Peyer's patch (tissue), 4 donors: ENCODE measurements around the gene LIPA. TPM values are rescaled to one million over a fixed set of nuclear protein-coding genes. Genes with fewer than 3 reads are reported as not detected.

Source experiments
- DNase-seq, 3 donors: peaks; one replicate each; pipeline ENCODE4 v3.0.0-alpha.2; 2017 to 2019
- H3K27ac ChIP-seq, 4 donors: fragments of 200-600 bp; sonication (generic); one replicate each; pipeline ENCODE4 v1.5.1; 2016 to 2019
- H3K27me3 ChIP-seq, 2 donors: fragments of 200-600 bp; sonication (generic); one replicate each; pipeline ENCODE4 v1.5.1; 2019
- H3K36me3 ChIP-seq, 3 donors: fragments of 200-600 bp; sonication (generic); one replicate each; pipeline ENCODE4 v1.5.1; 2016 to 2019
- H3K4me1 ChIP-seq, 4 donors: fragments of 200-600 bp; sonication (generic); one replicate each; pipeline ENCODE4 v1.5.1; 2016 to 2019
- H3K4me3 ChIP-seq, 4 donors: fragments of 200-600 bp; sonication (generic); 1 replicate in 3 of 4; 2 replicates in 1 of 4; pipeline ENCODE4 v1.5.1; 2016 to 2019; ENCODE audit warnings: mild to moderate bottlenecking in 1 of 4
- H3K9me3 ChIP-seq, 4 donors: fragments of 200-600 bp; sonication (generic); one replicate each; pipeline ENCODE4 v1.5.1; 2016 to 2019; ENCODE audit warnings: mild to moderate bottlenecking in 1 of 4
- POLR2A ChIP-seq, 2 donors: fragments of 450-650 bp; IDR thresholded peaks; one replicate each; pipeline ENCODE4 v1.5.1; 2017; ENCODE audit warnings: antibody characterized with exemption in 2 of 2, mild to moderate bottlenecking in 2 of 2, moderate library complexity in 2 of 2
- total RNA-seq, 4 donors: library from RNA; depleted of rRNA; stranded (reverse); fragments of >200 nt; gene quantifications; one replicate each; pipeline ENCODE4 v1.1.0, GENCODE V29; 2016
- TF ChIP-seq, protein P1 (sequence below), 6 experiments: fragments of 450-650 bp in 4 of 6; fragments of 200-600 bp in 2 of 6; sonication (generic) in 1 of 6; IDR thresholded peaks; one replicate each; pipeline ENCODE4 v1.5.1; 2017 to 2019; ENCODE audit warnings: antibody characterized with exemption in 6 of 6, mild to moderate bottlenecking in 3 of 6, moderate library complexity in 1 of 6

The LIPA gene
- total RNA-seq, 4 donors from 2014 or later = 30.5 to 349 (median 116) TPM

GRCh38 chr10:89189211-89189734 is 62.3 kb downstream of the LIPA start:
- no peak for TF ChIP-seq POLR2A (IDR thresholded peaks at IDR 0.05)
- TF ChIP-seq, protein P1, sequence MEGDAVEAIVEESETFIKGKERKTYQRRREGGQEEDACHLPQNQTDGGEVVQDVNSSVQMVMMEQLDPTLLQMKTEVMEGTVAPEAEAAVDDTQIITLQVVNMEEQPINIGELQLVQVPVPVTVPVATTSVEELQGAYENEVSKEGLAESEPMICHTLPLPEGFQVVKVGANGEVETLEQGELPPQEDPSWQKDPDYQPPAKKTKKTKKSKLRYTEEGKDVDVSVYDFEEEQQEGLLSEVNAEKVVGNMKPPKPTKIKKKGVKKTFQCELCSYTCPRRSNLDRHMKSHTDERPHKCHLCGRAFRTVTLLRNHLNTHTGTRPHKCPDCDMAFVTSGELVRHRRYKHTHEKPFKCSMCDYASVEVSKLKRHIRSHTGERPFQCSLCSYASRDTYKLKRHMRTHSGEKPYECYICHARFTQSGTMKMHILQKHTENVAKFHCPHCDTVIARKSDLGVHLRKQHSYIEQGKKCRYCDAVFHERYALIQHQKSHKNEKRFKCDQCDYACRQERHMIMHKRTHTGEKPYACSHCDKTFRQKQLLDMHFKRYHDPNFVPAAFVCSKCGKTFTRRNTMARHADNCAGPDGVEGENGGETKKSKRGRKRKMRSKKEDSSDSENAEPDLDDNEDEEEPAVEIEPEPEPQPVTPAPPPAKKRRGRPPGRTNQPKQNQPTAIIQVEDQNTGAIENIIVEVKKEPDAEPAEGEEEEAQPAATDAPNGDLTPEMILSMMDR (IDR thresholded peaks at IDR 0.05) = no peak
- no peaks in the 10 kb centered on the region for H3K27me3 ChIP-seq
- H3K36me3 ChIP-seq = no peaks in the 10 kb centered on the region
- no peaks in the 10 kb centered on the region for H3K4me1 ChIP-seq
- H3K27ac ChIP-seq = no peak overlapping the region
- no peak for DNase-seq
- H3K9me3 ChIP-seq = no peaks in the 10 kb centered on the region
- H3K4me3 ChIP-seq = no peak overlapping the region

GRCh38 chr10:89185658-89186057 is 65.9 kb downstream of the LIPA start:
- no peaks in the 10 kb centered on the region for H3K9me3 ChIP-seq
- no peak for TF ChIP-seq POLR2A (IDR thresholded peaks at IDR 0.05)
- TF ChIP-seq, protein P1 (IDR thresholded peaks at IDR 0.05) = no peak
- DNase-seq = no peak
- H3K36me3 ChIP-seq = no peaks in the 10 kb centered on the region
- H3K4me1 ChIP-seq = no peaks in the 10 kb centered on the region
- H3K27ac ChIP-seq = no peak overlapping the region
- H3K27me3 ChIP-seq = no peaks in the 10 kb centered on the region
- H3K4me3 ChIP-seq = no peak overlapping the region

DNA sequence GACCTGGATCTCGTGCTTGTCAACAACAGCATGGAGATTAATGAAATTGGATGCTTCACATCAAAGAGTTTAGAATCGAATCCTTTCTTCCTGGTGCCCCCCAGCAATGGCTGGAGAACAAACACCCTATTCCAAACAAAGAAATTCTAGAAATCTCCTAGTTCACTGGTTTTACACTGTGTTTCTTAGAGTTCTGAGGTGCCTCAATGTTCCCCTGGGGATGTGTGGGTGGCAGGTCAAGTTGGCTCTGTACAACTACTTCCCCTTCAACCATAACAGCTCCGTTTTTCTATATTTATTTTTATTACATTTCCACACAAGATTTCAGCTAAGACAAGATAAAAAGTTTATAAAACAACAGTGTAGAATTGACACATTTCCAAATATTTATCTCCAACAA is 66.9 kb downstream of the LIPA start:
- TF ChIP-seq, protein P1 (IDR thresholded peaks at IDR 0.05) = no peak
- no peak for TF ChIP-seq POLR2A (IDR thresholded peaks at IDR 0.05)
- H3K36me3 ChIP-seq = no peaks in the 10 kb centered on the region
- H3K27ac ChIP-seq = no peak overlapping the region
- no peaks in the 10 kb centered on the region for H3K27me3 ChIP-seq
- DNase-seq = no peak
- no peak overlapping the region for H3K4me3 ChIP-seq
- H3K4me1 ChIP-seq = no peaks in the 10 kb centered on the region
- no peaks in the 10 kb centered on the region for H3K9me3 ChIP-seq

DNA sequence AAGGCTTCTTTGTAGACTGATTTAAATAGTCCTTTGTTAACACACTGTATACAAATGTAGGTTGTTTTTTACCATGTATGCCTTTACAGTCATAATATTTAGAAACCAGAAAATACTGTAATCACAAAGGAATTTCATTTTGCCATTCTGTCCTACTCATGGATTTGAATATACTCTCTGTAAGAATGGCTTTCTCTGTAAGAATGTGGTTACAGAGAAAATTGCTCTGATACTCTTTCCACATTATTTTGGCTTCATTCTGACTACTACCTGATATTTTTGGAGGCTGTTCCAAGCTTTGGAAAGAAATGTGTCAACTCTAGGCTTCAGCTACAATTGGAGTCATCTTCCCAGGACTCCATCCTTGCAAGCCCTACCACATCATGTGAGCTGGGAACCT is 68.0 kb downstream of the LIPA start:
- Histone ChIP-seq H3K36me3 (no peaks in the 10 kb centered on the region), H3K27me3 (no peaks in the 10 kb centered on the region), H3K9me3 (no peaks in the 10 kb centered on the region), H3K27ac (no peak overlapping the region), H3K4me3 (no peak overlapping the region), H3K4me1 (no peaks in the 10 kb centered on the region)
- TF ChIP-seq POLR2A (IDR thresholded peaks at IDR 0.05) = no peak
- TF ChIP-seq, protein P1 (IDR thresholded peaks at IDR 0.05) = no peak
- DNase-seq = no peak

DNA sequence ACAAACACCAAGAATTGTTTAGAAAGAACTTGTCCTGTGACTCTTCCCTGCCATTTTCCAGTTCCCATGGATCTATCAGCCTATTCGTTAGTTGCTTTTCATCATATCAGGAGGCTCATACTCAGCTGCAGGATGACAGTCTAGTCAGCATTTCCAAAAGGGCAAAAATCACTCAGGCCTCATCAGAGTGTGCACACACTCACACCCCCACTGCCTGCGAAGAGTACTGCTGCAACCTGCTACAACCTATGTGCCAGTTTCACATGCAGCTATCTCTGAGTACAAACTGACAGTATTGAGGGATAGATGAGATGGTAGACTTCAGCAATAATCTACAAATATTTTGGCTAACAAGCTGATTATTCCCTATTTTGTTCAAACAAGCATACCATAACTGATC is 68.7 kb downstream of the LIPA start:
- Histone ChIP-seq H3K27ac (no peak overlapping the region), H3K9me3 (no peaks in the 10 kb centered on the region), H3K4me3 (no peak overlapping the region), H3K4me1 (no peaks in the 10 kb centered on the region), H3K27me3 (no peaks in the 10 kb centered on the region), H3K36me3 (no peaks in the 10 kb centered on the region)
- no peak for TF ChIP-seq POLR2A (IDR thresholded peaks at IDR 0.05)
- TF ChIP-seq, protein P1 (IDR thresholded peaks at IDR 0.05) = no peak
- no peak for DNase-seq

GRCh38 chr10:89175816-89176215 is 75.8 kb downstream of the LIPA start:
- H3K27ac ChIP-seq = no peak overlapping the region
- H3K4me3 ChIP-seq = no peak overlapping the region
- H3K9me3 ChIP-seq = no peaks in the 10 kb centered on the region
- DNase-seq = no peak
- H3K4me1 ChIP-seq = no peaks in the 10 kb centered on the region
- no peaks in the 10 kb centered on the region for H3K27me3 ChIP-seq
- TF ChIP-seq POLR2A (IDR thresholded peaks at IDR 0.05) = no peak
- TF ChIP-seq, protein P1 (IDR thresholded peaks at IDR 0.05) = no peak
- no peaks in the 10 kb centered on the region for H3K36me3 ChIP-seq
